Muscle of leg (tissue), 11 donors: ENCODE measurements around the gene DLGAP1. TPM values are rescaled to one million over a fixed set of nuclear protein-coding genes. Genes with fewer than 3 reads are reported as not detected.
"Not testable (repeated sequence)": the region's sequence is repeated elsewhere in the genome, so short reads cannot be mapped to it uniquely, and the experiment has no call there.

Source experiments
- DNase-seq: peaks from one replicate; pipeline ENCODE4 v3.0.0; 2013
- H3K27ac ChIP-seq: one replicate; pipeline ENCODE4 v1.5.1; 2013; ENCODE audit warnings: mild to moderate bottlenecking, low read length, control low read depth
- H3K27me3 ChIP-seq: one replicate; pipeline ENCODE4 v1.6.1; 2013; ENCODE audit warnings: low read length; ENCODE audit not compliant: control insufficient read depth, insufficient read depth
- H3K36me3 ChIP-seq: one replicate; pipeline ENCODE4 v1.6.1; 2013; ENCODE audit warnings: low read length; ENCODE audit not compliant: control insufficient read depth, insufficient read depth
- H3K4me1 ChIP-seq: one replicate; pipeline ENCODE4 v1.6.1; 2013; ENCODE audit warnings: low read length; ENCODE audit not compliant: control insufficient read depth, insufficient read depth
- H3K4me3 ChIP-seq: one replicate; pipeline ENCODE4 v1.5.1; 2013; ENCODE audit warnings: low read length, control low read depth
- H3K9me3 ChIP-seq: replicated peaks from 2 replicates; pipeline ENCODE4 v1.6.1; 2013; ENCODE audit warnings: low read depth, low read length; ENCODE audit not compliant: control insufficient read depth
- WGBS: methylation state at CpG from one replicate; pipeline ENCODE4 v1.1.5; 2013; ENCODE audit warnings: missing lambda C conversion rate; ENCODE audit not compliant: insufficient coverage; 5-methylcytosine and 5-hydroxymethylcytosine counted together
- polyA plus RNA-seq, 8 donors: library from polyadenylated mRNA; unstranded; fragments of 120-200 nt; gene quantifications; one replicate each; pipeline versions ENCODE4 v1.2.1 to v1.2.3, GENCODE V29; 2013; ENCODE audit warnings: inconsistent platforms in 1 of 8, low replicate concordance in 1 of 8; ENCODE audit not compliant: insufficient read length in 8 of 8, insufficient read depth in 1 of 8
- total RNA-seq: library from RNA; stranded (reverse); fragments of 120-200 nt; gene quantifications from one replicate; pipeline ENCODE4 v1.2.4, GENCODE V29; 2013

Gene DLGAP1
- total and polyA plus RNA-seq, 9 donors = 0.87 to 3.1 (median 1.8) TPM

- 91% methylated on average over 2 of the region's 8 CpGs for WGBS
- H3K27me3 ChIP-seq = no peaks in the 10 kb centered on the region
- H3K4me1 ChIP-seq = peaks cover 47% of the 10 kb centered on the region
- H3K9me3 ChIP-seq = no peaks in the 10 kb centered on the region
- no peak overlapping the region for H3K4me3 ChIP-seq
- no peak for DNase-seq
- H3K27ac ChIP-seq = peak overlapping the region; percentile 29
- H3K36me3 ChIP-seq = no peaks in the 10 kb centered on the region
These were observed 847.6 kb downstream of the DLGAP1 start for GRCh38 chr18:3607309-3608098.

- WGBS = 78% methylated on average over 5 of the region's 10 CpGs
These were observed 848.2 kb downstream of the DLGAP1 start for GRCh38 chr18:3606863-3607262.

GRCh38 chr18:3605954-3606443 lies 849.1 kb downstream of the DLGAP1 start:
- Histone ChIP-seq H3K27me3 (no peaks in the 10 kb centered on the region), H3K4me3 (peak overlapping the region; percentile 12), H3K36me3 (no peaks in the 10 kb centered on the region), H3K27ac (peak overlapping the region; percentile 98), H3K9me3 (no peaks in the 10 kb centered on the region), H3K4me1 (peaks cover 37% of the 10 kb centered on the region)
- peak; percentile 72 for DNase-seq
- WGBS = 0% methylated on average over 4 of the region's 9 CpGs

More at GRCh38 chr18:3606863-3607262, 848.2 kb downstream of the DLGAP1 start:
- H3K27ac ChIP-seq, DNase-seq, H3K9me3 ChIP-seq, H3K36me3 ChIP-seq, H3K4me3 ChIP-seq, H3K27me3 ChIP-seq: not testable (repeated sequence)
- H3K4me1 ChIP-seq = peaks cover 46% of the 10 kb centered on the region

- Histone ChIP-seq H3K9me3 (no peaks in the 10 kb centered on the region), H3K4me1 (peaks cover 37% of the 10 kb centered on the region), H3K4me3 (peak overlapping the region; percentile 18), H3K36me3 (no peaks in the 10 kb centered on the region), H3K27ac (peak overlapping the region; percentile 98), H3K27me3 (no peaks in the 10 kb centered on the region)
- WGBS = 50% methylated on average over 1 of the region's 5 CpGs
- no peak for DNase-seq
These were observed 849.6 kb downstream of the DLGAP1 start for GRCh38 chr18:3605486-3605952.

GRCh38 chr18:3604498-3605408 lies 850.4 kb downstream of the DLGAP1 start:
- H3K27ac ChIP-seq = peak overlapping the region; percentile 98
- no peaks in the 10 kb centered on the region for H3K9me3 ChIP-seq
- no peaks in the 10 kb centered on the region for H3K36me3 ChIP-seq
- H3K4me1 ChIP-seq = peaks cover 37% of the 10 kb centered on the region
- peak overlapping the region; percentile 18 for H3K4me3 ChIP-seq
- WGBS = 5% methylated on average over 10 of the region's 12 CpGs
- no peaks in the 10 kb centered on the region for H3K27me3 ChIP-seq
- peak; percentile 91 for DNase-seq

- Histone ChIP-seq H3K27me3 (no peaks in the 10 kb centered on the region), H3K9me3 (no peaks in the 10 kb centered on the region), H3K4me1 (peaks cover 37% of the 10 kb centered on the region), H3K36me3 (no peaks in the 10 kb centered on the region), H3K27ac (peak overlapping the region; percentile 98), H3K4me3 (no peak overlapping the region)
- no peak for DNase-seq
- WGBS = 0% methylated on average over 1 of the region's 4 CpGs
These were observed 850.9 kb downstream of the DLGAP1 start for GRCh38 chr18:3604235-3604497.

- Histone ChIP-seq H3K27ac (peak overlapping the region; percentile 98), H3K9me3 (no peaks in the 10 kb centered on the region), H3K4me1 (peaks cover 37% of the 10 kb centered on the region), H3K36me3 (no peaks in the 10 kb centered on the region), H3K27me3 (no peaks in the 10 kb centered on the region), H3K4me3 (peak overlapping the region; percentile 40)
- WGBS = 8% methylated on average over 6 of the region's 12 CpGs
- peak; percentile 94 for DNase-seq
These were observed 851.5 kb downstream of the DLGAP1 start for GRCh38 chr18:3603421-3604234.

- not testable (repeated sequence) for H3K4me3 ChIP-seq, H3K27ac ChIP-seq, H3K36me3 ChIP-seq, H3K9me3 ChIP-seq, DNase-seq, H3K27me3 ChIP-seq
- H3K4me1 ChIP-seq = peaks cover 52% of the 10 kb centered on the region
- 100% methylated on average over 2 of the region's 12 CpGs for WGBS
These were observed 853.9 kb downstream of the DLGAP1 start for GRCh38 chr18:3601106-3601755.

- H3K27me3 ChIP-seq = no peaks in the 10 kb centered on the region
- H3K9me3 ChIP-seq = no peaks in the 10 kb centered on the region
- peaks cover 5% of the 10 kb centered on the region for H3K36me3 ChIP-seq
- H3K4me3 ChIP-seq = no peak overlapping the region
- WGBS = no CpG with 5 or more reads among the region's 6 CpGs
- no peak for DNase-seq
- no peak overlapping the region for H3K27ac ChIP-seq
- peaks cover 57% of the 10 kb centered on the region for H3K4me1 ChIP-seq
These were observed 855.2 kb downstream of the DLGAP1 start for GRCh38 chr18:3599861-3600260.
